MCF 10A (cell line): Measurements from ENCODE around the gene MYH10. TPM values are rescaled to one million over a fixed set of nuclear protein-coding genes. Genes with fewer than 3 reads are reported as not detected.

Experiments
- BruUV-seq: library from RNA; stranded (reverse); fragments of 400-500 nt; replicated peaks from 2 replicates; lab custom pipeline; 2021; lab: Mats Ljungman, UMichigan
- CTCF ChIA-PET: fragments of 300-600 bp; sonication (Branson Sonifier 250); formaldehyde crosslinking; extraction: SDS; loops from one replicate; lab custom pipeline; 2021; ENCODE audit warnings: antibody characterized with exemption, inconsistent platforms; lab: Yijun Ruan, JAX
- POLR2A ChIA-PET: fragments of 300-600, 350-650 bp; sonication (Branson Sonifier 250); formaldehyde crosslinking; extraction: SDS; loops from one replicate; lab custom pipeline; 2020; ENCODE audit warnings: antibody characterized with exemption, inconsistent platforms; lab: Yijun Ruan, JAX
- DNase-seq: peaks from one replicate; pipeline ENCODE4 v3.0.0-alpha.2; 2018; ENCODE audit not compliant: unreplicated experiment
- H3K27ac Mint-ChIP-seq: one replicate; pipeline ENCODE4 v1.8.0; 2022; ENCODE audit warnings: mild to moderate bottlenecking, low read depth, mixed read lengths; ENCODE audit not compliant: unreplicated experiment
- H3K27me3 Mint-ChIP-seq: one replicate; pipeline ENCODE4 v1.8.0; 2022; ENCODE audit warnings: mixed read lengths; ENCODE audit not compliant: insufficient read depth, unreplicated experiment
- H3K36me3 Mint-ChIP-seq: one replicate; pipeline ENCODE4 v1.8.0; 2022; ENCODE audit warnings: mild to moderate bottlenecking, moderate library complexity, mixed read lengths; ENCODE audit not compliant: insufficient read depth, unreplicated experiment
- H3K4me1 Mint-ChIP-seq: one replicate; pipeline ENCODE4 v1.8.0; 2022; ENCODE audit warnings: mixed read lengths; ENCODE audit not compliant: insufficient read depth, unreplicated experiment
- H3K4me3 Mint-ChIP-seq: one replicate; pipeline ENCODE4 v1.8.0; 2022; ENCODE audit warnings: mild to moderate bottlenecking, moderate library complexity, mixed read lengths; ENCODE audit not compliant: unreplicated experiment
- H3K9me3 Mint-ChIP-seq: one replicate; pipeline ENCODE4 v1.8.0; 2022; ENCODE audit warnings: mixed read lengths; ENCODE audit not compliant: unreplicated experiment
- intact Hi-C: fragments of 100-400 bp; cut with micrococcal nuclease; formaldehyde crosslinking; loops from 2 replicates; pipeline ENCODE4 v1.14.1; 2022
- total RNA-seq: library from RNA; stranded (reverse); gene quantifications from 2 replicates; pipeline ENCODE4 v1.2.3, GENCODE V29; 2022
- TF ChIP-seq, protein P1 (sequence below): fragments of 200-600 bp; IDR thresholded peaks from one replicate; pipeline ENCODE4 v1.8.0; 2022; ENCODE audit warnings: antibody characterized with exemption, mild to moderate bottlenecking; ENCODE audit not compliant: unreplicated experiment

The MYH10 gene
- total RNA-seq, 1 experiment from 2014 or later = 43.0 TPM

DNA sequence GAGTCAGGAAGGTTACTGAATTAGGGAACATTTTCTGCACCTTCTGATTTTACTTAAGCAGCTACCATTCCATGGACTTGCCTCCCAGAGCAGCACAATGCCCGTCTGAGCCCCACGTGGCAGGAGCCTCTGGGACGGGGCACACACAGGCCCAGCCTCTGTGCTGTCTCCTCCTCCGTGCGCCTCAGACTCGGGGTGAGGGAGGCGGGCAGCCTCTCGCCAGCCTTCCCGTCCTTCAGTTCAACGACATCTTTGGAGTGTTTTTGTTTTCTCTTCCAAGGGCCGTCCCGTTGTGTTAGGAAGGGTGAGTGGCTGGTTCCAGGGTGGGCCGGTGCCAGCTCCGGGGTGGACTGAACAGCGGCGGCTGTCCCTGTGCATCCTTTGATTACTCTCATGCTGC is 163.0 kb downstream of the MYH10 start:
- ChIA-PET CTCF (interaction anchor here (0.7 to 1.1 kb wide), 3 partner anchors 9 to 265 kb away, joined by 3 read pairs; no protein-coding TSS in a partner anchor), POLR2A (interaction anchor here (0.9 kb wide), 1 partner anchor 21 kb away, joined by 4 read pairs; no protein-coding TSS in a partner anchor)
- Mint-ChIP-seq H3K4me3 (no peak overlapping the region), H3K36me3 (peaks cover 62% of the 10 kb centered on the region), H3K4me1 (peaks cover 14% of the 10 kb centered on the region), H3K27me3 (no peaks in the 10 kb centered on the region), H3K27ac (no peak overlapping the region), H3K9me3 (no peaks in the 10 kb centered on the region)
- intact Hi-C loops = no loop called here
- TF ChIP-seq, protein P1, sequence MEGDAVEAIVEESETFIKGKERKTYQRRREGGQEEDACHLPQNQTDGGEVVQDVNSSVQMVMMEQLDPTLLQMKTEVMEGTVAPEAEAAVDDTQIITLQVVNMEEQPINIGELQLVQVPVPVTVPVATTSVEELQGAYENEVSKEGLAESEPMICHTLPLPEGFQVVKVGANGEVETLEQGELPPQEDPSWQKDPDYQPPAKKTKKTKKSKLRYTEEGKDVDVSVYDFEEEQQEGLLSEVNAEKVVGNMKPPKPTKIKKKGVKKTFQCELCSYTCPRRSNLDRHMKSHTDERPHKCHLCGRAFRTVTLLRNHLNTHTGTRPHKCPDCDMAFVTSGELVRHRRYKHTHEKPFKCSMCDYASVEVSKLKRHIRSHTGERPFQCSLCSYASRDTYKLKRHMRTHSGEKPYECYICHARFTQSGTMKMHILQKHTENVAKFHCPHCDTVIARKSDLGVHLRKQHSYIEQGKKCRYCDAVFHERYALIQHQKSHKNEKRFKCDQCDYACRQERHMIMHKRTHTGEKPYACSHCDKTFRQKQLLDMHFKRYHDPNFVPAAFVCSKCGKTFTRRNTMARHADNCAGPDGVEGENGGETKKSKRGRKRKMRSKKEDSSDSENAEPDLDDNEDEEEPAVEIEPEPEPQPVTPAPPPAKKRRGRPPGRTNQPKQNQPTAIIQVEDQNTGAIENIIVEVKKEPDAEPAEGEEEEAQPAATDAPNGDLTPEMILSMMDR = no peak
- no TSS peak for BruUV-seq
- DNase-seq = no peak

DNA sequence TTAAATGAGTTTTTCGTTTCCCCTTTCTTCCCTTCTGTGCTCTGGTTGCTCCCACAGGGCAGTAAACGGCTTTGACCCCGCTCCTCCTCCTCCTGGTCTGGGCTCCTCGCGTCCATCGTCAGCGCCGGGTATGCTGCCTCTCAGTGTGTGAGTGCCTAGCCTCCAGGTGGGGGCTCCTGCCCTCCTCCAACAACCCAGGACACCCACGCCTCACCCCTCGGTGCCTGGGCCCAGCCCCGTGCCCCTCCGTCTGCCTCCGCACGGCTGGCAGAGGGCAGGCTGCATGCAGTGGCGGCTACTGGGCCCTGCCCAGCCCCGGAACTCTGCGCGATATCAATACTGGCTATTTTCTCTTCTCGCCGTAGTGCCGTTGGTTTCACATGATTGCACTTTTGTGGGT is 163.7 kb downstream of the MYH10 start:
- intact Hi-C loops = no loop called here
- Mint-ChIP-seq H3K4me3 (no peak overlapping the region), H3K4me1 (peaks cover 14% of the 10 kb centered on the region), H3K9me3 (no peaks in the 10 kb centered on the region), H3K27me3 (no peaks in the 10 kb centered on the region), H3K36me3 (peaks cover 65% of the 10 kb centered on the region), H3K27ac (peak overlapping the region; percentile 29)
- no peak for DNase-seq
- ChIA-PET CTCF (interaction anchor here (0.7 to 1.1 kb wide), 2 partner anchors 10 to 242 kb away, joined by 3 read pairs; no protein-coding TSS in a partner anchor), POLR2A (no interaction called here)
- TF ChIP-seq, protein P1 = no peak
- no TSS peak for BruUV-seq

DNA sequence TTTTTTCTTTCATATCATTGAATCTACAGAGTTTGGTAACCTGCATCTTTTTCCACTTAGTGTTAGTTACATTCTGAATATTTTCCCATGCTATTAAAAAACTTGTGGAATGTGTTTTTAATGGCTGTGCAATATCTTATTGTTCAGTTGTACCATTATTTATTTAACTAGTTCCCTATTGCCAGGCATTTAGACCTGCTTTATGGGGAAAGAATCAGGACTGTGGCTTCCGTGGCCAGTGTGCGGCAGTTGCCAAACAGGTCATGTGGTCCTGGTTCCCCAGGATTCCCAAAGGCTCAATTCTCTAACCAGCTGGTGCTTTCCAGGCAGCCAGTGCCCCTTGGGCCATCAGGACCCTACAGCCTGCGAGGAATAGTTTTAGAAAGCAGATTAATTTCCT is 164.1 kb downstream of the MYH10 start:
- H3K27ac Mint-ChIP-seq = peak overlapping the region; percentile 29
- no peaks in the 10 kb centered on the region for H3K27me3 Mint-ChIP-seq
- H3K36me3 Mint-ChIP-seq = peaks cover 65% of the 10 kb centered on the region
- CTCF ChIA-PET = interaction anchor here (0.7 kb wide), 1 partner anchor 40 kb away, joined by 3 read pairs; no protein-coding TSS in a partner anchor
- peaks cover 14% of the 10 kb centered on the region for H3K4me1 Mint-ChIP-seq
- no peak overlapping the region for H3K4me3 Mint-ChIP-seq
- TF ChIP-seq, protein P1 = no peak
- DNase-seq = no peak
- intact Hi-C loops = no loop called here
- H3K9me3 Mint-ChIP-seq = no peaks in the 10 kb centered on the region
- POLR2A ChIA-PET = no interaction called here
- BruUV-seq = no TSS peak

DNA sequence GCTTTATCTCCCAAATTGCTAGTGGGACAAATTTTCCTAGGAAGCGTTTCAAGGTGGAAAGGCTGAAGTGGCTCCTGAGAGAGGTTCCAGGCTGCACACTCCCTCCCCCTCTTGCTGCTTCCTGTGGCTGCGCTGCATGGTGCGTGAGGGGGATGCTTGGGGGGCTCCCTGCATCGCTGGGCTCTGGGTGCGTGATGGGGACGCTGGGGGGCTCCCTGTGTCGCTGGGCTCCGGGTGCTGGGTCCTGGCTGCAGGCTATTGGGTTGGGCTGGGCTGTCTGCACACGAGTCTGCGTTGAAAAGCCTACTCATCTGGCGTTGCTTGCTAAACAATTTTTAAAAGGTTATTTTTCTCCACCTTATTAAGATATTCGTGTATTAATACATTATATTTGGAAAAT is 164.8 kb downstream of the MYH10 start:
- H3K27ac Mint-ChIP-seq = peak overlapping the region; percentile 52

More for the DNA sequence above, 164.8 kb downstream of the MYH10 start:
- DNase-seq = no peak
- TF ChIP-seq, protein P1 = no peak
- peaks cover 14% of the 10 kb centered on the region for H3K4me1 Mint-ChIP-seq
- H3K27me3 Mint-ChIP-seq = no peaks in the 10 kb centered on the region
- peaks cover 68% of the 10 kb centered on the region for H3K36me3 Mint-ChIP-seq
- no peaks in the 10 kb centered on the region for H3K9me3 Mint-ChIP-seq
- ChIA-PET CTCF (interaction anchor here (0.6 to 0.8 kb wide), 3 partner anchors 39 to 280 kb away, joined by 3 read pairs; no protein-coding TSS in a partner anchor), POLR2A (interaction anchor here (0.6 to 2.0 kb wide), 5 partner anchors 13 to 57 kb away, joined by 3 to 14 read pairs (median 3); partner anchors contain the start of gene NDEL1)
- H3K4me3 Mint-ChIP-seq = no peak overlapping the region
- intact Hi-C loops = no loop called here
- no TSS peak for BruUV-seq
